Activated CD8-positive, alpha-beta memory T cell treated with anti-CD3 and anti-CD28 coated beads for 1 hour (primary cell): Measurements from ENCODE around the gene CRLF3.
"Not testable (repeated sequence)": the region's sequence is repeated elsewhere in the genome, so short reads cannot be mapped to it uniquely, and the experiment has no call there.

Experiments
- DNase-seq, 2 donors: peaks; one replicate each; pipeline ENCODE4 v3.0.0-alpha.2; 2020; ENCODE audit warnings: low read depth in 1 of 2; ENCODE audit errors: extremely low read depth in 1 of 2

The CRLF3 gene

DNA sequence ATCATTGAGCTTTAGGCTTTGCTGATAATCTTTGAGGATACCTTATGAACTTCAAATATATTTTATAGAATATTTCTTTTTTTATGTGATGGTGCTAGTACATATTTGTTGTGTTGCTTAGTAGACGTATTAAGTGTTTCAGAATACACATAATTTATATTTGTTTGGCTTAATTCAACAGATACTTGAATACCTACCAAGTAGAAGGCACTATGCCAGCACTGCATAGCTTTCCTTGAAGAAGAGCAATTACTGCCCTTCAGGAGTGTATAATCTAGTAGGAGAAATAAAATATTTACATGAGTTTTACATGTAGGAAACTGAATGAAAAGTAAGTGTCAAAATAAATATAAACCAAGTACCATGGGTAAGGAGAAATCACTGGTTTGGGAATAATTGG is 81.8 kb downstream of the CRLF3 start:
- not testable (repeated sequence) for DNase-seq

DNA sequence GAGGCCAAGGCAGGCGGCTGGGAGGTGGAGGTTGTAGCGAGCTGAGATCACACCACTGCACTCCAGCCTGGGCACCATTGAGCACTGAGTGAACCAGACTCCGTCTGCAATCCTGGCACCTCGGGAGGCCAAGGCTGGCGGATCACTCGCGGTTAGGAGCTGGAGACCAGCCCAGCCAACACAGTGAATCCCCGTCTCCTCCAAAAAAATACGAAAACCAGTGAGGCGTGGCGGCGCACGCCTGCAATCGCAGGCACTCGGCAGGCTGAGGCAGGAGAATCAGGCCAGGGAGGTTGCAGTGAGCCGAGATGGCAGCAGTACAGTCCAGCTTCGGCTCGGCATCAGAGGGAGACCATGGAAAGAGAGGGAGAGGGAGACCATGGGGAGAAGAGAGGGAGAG is 88.1 kb downstream of the CRLF3 start:
- not testable (repeated sequence) for DNase-seq

DNA sequence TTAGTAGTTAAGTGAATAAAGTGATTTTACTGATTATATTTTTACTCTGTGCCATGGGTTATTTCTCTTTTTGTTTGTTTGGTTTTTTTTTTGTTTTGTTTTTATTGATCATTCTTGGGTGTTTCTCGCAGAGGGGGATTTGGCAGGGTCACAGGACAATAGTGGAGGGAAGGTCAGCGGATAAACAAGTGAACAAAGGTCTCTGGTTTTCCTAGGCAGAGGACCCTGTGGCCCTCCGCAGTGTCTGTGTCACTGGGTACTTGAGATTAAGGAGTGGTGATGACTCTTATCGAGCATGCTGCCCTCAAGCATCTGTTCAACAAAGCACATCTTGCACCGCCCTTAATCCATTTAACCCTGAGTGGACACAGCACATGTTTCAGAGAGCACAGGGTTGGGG is 88.8 kb downstream of the CRLF3 start:
- not testable (repeated sequence) for DNase-seq

DNA sequence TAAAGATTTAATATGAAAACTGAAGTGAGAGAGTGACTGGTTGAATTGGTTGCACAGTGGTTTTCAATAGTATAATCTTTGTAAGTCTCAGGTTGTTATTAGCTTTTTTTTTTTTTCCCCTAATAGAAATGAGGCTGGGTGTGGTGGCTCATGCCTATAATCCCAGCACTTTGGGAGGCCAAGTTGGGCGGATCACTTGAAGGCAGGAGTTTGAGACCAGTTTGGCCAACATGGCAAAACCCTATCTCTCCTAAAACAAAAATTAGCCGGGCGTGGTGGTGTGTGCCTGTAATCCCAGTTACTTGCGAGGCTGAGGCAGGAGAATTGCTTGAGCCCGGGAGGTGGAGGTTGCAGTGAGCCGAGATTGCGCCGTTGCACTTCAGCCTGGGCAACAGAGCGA is 89.3 kb downstream of the CRLF3 start:
- DNase-seq = not testable (repeated sequence)

DNA sequence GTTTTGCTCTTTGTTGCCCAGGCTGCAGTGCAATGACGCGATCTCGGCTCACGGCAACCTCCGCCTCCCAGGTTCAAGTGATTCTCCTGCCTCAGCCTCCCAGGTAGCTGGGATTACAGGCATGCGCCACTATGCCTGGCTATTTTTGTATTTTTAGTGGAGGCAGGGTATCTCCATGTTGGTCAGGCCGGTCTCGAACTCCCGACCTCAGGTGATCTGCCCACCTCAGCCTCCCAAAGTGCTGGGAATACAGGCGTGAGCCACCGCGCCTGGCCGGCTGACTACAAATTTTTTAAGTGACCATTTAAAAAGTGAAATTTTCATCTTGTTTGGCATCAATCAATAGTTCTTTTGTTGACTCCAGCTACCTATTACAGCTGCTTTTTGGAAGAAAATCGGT is 90.3 kb downstream of the CRLF3 start:
- not testable (repeated sequence) for DNase-seq
